WERI-Rb-1 (cell line): ENCODE data around the gene GOSR2.

Source experiments
- DNase-seq: peaks from one replicate; pipeline ENCODE4 v3.0.0-alpha.2; 2020
- H3K27ac ChIP-seq: fragments of 250-450 bp; sonication (Bioruptor Pico); 2 replicates; pipeline ENCODE4 v1.5.1; 2020; ENCODE audit warnings: mild to moderate bottlenecking, moderate library complexity
- H3K27me3 ChIP-seq: fragments of 250-450 bp; sonication (Bioruptor Pico); 2 replicates; pipeline ENCODE4 v1.5.1; 2021; ENCODE audit warnings: mild to moderate bottlenecking, low read depth, moderate library complexity; ENCODE audit not compliant: insufficient read depth, severe bottlenecking
- H3K36me3 ChIP-seq: fragments of 250-450 bp; sonication (Bioruptor Pico); 2 replicates; pipeline ENCODE4 v1.5.1; 2020; ENCODE audit warnings: mild to moderate bottlenecking, moderate library complexity
- H3K4me3 ChIP-seq: 2 replicates; pipeline ENCODE4 v1.5.1; 2011; ENCODE audit warnings: low read depth, mild to moderate bottlenecking, control low read depth, low read length
- H3K9me3 ChIP-seq: fragments of 250-450 bp; sonication (Bioruptor Pico); 2 replicates; pipeline ENCODE4 v1.5.1; 2021; ENCODE audit warnings: mild to moderate bottlenecking, moderate library complexity; ENCODE audit not compliant: severe bottlenecking
- TF ChIP-seq, protein P1 (sequence below): IDR thresholded peaks from 2 replicates; pipeline ENCODE4 v1.5.1; 2011; ENCODE audit warnings: low read depth, mild to moderate bottlenecking, control low read depth, inconsistent platforms, low read length

Gene GOSR2

DNA sequence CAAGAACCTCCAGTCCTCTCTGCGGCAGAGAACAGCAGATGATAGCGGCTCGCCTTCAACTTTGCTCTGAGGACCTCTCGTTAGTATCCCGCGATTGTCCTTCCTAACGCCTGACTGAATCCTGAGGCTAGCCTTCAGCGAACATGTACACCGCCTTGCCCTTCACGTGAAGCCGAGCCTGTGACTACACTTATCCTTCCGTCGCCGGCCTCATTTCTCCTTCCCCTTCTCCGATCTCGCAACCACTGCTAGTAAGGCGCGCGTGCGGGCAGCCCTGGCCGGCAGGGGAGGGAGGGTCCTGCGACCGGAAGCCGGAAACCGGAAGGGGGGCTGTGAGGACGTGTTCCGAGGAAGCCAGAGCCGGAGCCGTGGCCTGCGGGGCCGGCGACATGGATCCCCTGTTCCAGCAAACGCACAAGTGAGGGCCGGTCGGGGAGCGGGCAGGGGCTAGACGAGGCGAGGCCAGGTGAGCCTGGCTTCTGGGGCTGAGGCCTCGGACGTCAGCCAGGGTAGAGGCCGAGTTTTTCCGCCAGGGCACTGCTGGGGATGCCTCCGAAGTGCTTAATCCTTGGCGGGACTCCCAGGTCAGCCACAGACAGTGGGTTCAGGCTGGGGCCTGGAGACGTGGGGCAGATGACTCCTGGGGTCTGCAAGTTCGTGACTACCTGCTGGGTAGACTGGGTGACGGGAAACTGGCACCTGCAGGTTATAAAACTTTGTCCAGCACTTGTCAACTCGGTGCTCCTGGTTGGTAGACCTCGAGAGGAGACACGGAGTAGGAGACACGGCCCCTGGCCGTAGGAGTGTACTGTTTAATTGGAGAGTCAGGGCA is at the start of gene GOSR2:
Gene GOSR2 (plus strand): TSS at position 357 of the 832 bp plus-strand sequence. CDS start 33 bp downstream, at position 390.
- H3K27ac ChIP-seq, result peak within 1 kb of the TSS; percentile 98
- H3K27me3 ChIP-seq, result no peaks in the 10 kb centered on the region
- TF ChIP-seq, protein P1, sequence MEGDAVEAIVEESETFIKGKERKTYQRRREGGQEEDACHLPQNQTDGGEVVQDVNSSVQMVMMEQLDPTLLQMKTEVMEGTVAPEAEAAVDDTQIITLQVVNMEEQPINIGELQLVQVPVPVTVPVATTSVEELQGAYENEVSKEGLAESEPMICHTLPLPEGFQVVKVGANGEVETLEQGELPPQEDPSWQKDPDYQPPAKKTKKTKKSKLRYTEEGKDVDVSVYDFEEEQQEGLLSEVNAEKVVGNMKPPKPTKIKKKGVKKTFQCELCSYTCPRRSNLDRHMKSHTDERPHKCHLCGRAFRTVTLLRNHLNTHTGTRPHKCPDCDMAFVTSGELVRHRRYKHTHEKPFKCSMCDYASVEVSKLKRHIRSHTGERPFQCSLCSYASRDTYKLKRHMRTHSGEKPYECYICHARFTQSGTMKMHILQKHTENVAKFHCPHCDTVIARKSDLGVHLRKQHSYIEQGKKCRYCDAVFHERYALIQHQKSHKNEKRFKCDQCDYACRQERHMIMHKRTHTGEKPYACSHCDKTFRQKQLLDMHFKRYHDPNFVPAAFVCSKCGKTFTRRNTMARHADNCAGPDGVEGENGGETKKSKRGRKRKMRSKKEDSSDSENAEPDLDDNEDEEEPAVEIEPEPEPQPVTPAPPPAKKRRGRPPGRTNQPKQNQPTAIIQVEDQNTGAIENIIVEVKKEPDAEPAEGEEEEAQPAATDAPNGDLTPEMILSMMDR, result no peak
- H3K4me3 ChIP-seq, result peak within 1 kb of the TSS; percentile 68
- DNase-seq, result peak; percentile 95
- H3K36me3 ChIP-seq, result no peaks in the 10 kb centered on the region; the same call in 1 of the 2 replicates
- peaks cover 3% of the 10 kb centered on the region for H3K9me3 ChIP-seq

DNA sequence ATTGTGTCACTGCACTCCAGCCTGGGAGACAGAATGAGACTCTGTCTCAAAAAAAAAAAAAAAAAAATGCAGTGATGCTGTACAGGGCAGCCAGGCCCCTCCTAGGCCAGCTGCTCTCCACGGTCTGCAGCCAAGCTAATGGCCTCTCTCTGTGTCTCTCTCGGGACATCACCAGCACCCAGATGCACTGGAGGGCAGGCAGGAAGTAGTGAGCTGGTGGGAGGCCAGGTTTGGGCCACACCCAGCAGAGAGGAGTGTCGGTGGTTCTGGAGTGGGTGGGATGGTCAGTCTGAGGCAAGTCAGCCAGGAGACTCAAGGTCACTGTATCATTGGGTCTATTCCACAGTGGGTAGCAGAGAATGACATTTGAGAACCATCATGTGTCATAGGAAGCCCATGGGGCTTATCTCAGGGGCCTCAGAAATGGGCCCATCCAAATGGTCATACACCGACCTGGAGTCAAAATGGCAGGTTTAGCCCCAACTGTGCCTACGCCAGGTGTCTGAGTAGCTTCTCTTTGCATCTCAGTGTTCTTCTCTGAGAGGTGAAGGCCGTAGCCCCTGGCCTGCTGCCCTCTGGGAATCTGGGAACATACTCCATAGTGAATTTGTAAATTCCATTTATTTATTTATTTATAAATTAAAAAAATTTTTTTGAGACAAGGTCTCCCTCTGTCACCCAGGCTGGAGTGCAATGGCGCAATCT is 48.9 kb upstream of the GOSR2 start:
- TF ChIP-seq, protein P1, result no peak
- no peak overlapping the region for H3K27ac ChIP-seq
- H3K4me3 ChIP-seq, result no peak overlapping the region
- DNase-seq, result no peak
- H3K27me3 ChIP-seq, result no peaks in the 10 kb centered on the region
- H3K9me3 ChIP-seq, result no peaks in the 10 kb centered on the region
- no peaks in the 10 kb centered on the region for H3K36me3 ChIP-seq

DNA sequence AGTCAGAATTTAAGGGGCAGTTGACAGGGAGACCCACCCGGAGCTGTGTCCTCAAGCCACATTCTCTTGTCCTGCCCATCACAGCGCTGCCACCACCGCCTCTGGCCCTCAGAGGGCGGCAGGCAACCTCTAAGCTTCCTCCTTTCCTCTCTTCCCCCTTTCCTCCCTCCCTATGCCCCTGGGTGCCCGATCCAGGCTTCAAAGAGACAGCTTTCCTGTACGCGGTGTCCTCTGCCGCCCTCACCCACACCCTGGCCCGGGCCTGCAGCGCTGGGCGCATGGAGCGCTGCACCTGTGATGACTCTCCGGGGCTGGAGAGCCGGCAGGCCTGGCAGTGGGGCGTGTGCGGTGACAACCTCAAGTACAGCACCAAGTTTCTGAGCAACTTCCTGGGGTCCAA is 48.1 kb upstream of the GOSR2 start:
- Histone ChIP-seq H3K36me3 (no peaks in the 10 kb centered on the region), H3K9me3 (no peaks in the 10 kb centered on the region), H3K27ac (no peak overlapping the region), H3K27me3 (no peaks in the 10 kb centered on the region), H3K4me3 (no peak overlapping the region)
- TF ChIP-seq, protein P1, result no peak
- no peak for DNase-seq

DNA sequence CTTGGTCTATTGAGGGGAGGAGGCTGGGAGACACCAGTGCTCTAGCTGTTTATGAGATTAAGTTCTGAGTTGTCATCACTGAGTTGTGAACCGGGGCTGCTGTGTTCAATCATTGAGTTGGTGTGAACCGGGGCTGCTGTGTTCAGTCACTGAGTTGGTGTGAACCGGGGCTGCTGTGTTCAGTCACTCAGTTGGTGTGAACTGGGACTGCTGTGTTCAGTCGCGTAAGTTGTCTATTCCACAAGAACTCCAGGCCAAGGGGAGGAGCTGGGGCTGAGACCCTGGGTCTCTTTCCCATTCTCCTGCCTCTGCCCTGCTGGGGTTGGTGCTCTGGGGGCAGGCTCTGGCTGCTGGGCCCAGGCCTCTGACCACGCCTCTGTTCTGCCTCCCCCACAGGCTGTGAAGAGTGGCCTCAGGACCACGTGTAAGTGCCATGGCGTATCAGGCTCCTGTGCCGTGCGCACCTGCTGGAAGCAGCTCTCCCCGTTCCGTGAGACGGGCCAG is 47.1 kb upstream of the GOSR2 start:
- TF ChIP-seq, protein P1, result no peak
- Histone ChIP-seq H3K27me3 (no peaks in the 10 kb centered on the region), H3K4me3 (no peak overlapping the region), H3K36me3 (no peaks in the 10 kb centered on the region), H3K9me3 (no peaks in the 10 kb centered on the region), H3K27ac (no peak overlapping the region)
- no peak for DNase-seq

DNA sequence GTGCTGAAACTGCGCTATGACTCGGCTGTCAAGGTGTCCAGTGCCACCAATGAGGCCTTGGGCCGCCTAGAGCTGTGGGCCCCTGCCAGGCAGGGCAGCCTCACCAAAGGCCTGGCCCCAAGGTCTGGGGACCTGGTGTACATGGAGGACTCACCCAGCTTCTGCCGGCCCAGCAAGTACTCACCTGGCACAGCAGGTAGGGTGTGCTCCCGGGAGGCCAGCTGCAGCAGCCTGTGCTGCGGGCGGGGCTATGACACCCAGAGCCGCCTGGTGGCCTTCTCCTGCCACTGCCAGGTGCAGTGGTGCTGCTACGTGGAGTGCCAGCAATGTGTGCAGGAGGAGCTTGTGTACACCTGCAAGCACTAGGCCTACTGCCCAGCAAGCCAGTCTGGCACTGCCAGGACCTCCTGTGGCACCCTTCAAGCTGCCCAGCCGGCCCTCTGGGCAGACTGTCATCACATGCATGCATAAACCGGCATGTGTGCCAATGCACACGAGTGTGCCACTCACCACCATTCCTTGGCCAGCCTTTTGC is 46.5 kb upstream of the GOSR2 start:
- TF ChIP-seq, protein P1, result peak; percentile 92
- DNase-seq, result peak; percentile 66
- no peaks in the 10 kb centered on the region for H3K36me3 ChIP-seq
- no peak overlapping the region for H3K27ac ChIP-seq
- no peak overlapping the region for H3K4me3 ChIP-seq
- H3K27me3 ChIP-seq, result no peaks in the 10 kb centered on the region
- H3K9me3 ChIP-seq, result no peaks in the 10 kb centered on the region
